Kidney (tissue), 14 donors: ENCODE data around the gene CRYBG1. TPM values are rescaled to one million over a fixed set of nuclear protein-coding genes. Genes with fewer than 3 reads are reported as not detected.

Experiments used
- DNase-seq, 5 donors: peaks; one replicate each; pipeline ENCODE4 v3.0.0-alpha.2; 2013 to 2020
- FAIRE-seq: peaks from 2 replicates; lab custom pipeline; 2012; peaks lifted over from hg19 to GRCh38; lab: Jason Lieb, UNC
- H3K27ac ChIP-seq, 2 donors: one replicate each; pipeline ENCODE4 v1.7.0; 2013; ENCODE audit warnings: low read depth in 2 of 2, low read length in 2 of 2, inconsistent platforms in 1 of 2
- H3K27me3 ChIP-seq: one replicate; pipeline ENCODE4 v1.7.1; 2013; ENCODE audit warnings: low read length, inconsistent platforms; ENCODE audit not compliant: control insufficient read depth, insufficient read depth
- H3K36me3 ChIP-seq, 3 donors: one replicate each; pipeline versions ENCODE4 v1.7.0 to v1.7.1; 2013; ENCODE audit warnings: low read length in 3 of 3, control low read depth in 1 of 3, inconsistent platforms in 1 of 3; ENCODE audit not compliant: insufficient read depth in 3 of 3, control insufficient read depth in 2 of 3
- H3K4me1 ChIP-seq, 3 donors: one replicate each; pipeline versions ENCODE4 v1.7.0 to v1.7.1; 2013; ENCODE audit warnings: low read length in 3 of 3, inconsistent platforms in 1 of 3, low read depth in 1 of 3; ENCODE audit not compliant: control insufficient read depth in 2 of 3, insufficient read depth in 2 of 3
- H3K4me3 ChIP-seq, 3 donors: one replicate each; pipeline versions ENCODE4 v1.7.0 to v1.8.1; 2013; ENCODE audit warnings: low read length in 3 of 3, control low read depth in 1 of 3, inconsistent platforms in 1 of 3
- H3K9ac ChIP-seq, 3 donors: one replicate each; pipeline versions ENCODE4 v1.7.0 to v1.7.1; 2013; ENCODE audit warnings: low read length in 3 of 3, control low read depth in 1 of 3, inconsistent platforms in 1 of 3
- H3K9me3 ChIP-seq, 3 donors: one replicate each; pipeline versions ENCODE4 v1.7.0 to v1.7.1; 2013; ENCODE audit warnings: low read length in 3 of 3, control low read depth in 1 of 3, inconsistent platforms in 1 of 3; ENCODE audit not compliant: control insufficient read depth in 2 of 3, insufficient read depth in 1 of 3
- intact Hi-C: fragments of 100-400 bp; cut with DNase I; formaldehyde crosslinking; loops from one replicate; pipeline ENCODE4 v1.11.1; 2022
- polyA plus RNA-seq: library from polyadenylated mRNA; stranded (reverse); fragments of 350-450 nt; fragmentation: Illumina TruSeq; extraction: RNeasy Lipid Tissue Mini Kit (QIAGEN cat#74804); gene quantifications from one replicate; pipeline ENCODE4 v1.2.3, GENCODE V29; 2014; ENCODE audit warnings: low read depth, low replicate concordance; ENCODE audit not compliant: insufficient read depth
- total RNA-seq: library from RNA; stranded (reverse); fragmentation: NEBNext Ultra II Directional; extraction: Animal tissue kit (Norgen Biotek cat#: 25700); gene quantifications from one replicate; pipeline ENCODE4 v1.2.1, GENCODE V29; 2021
- TF ChIP-seq, protein P1 (sequence below): IDR thresholded peaks from 3 replicates; pipeline ENCODE4 v1.5.1; 2012; ENCODE audit warnings: mild to moderate bottlenecking, moderate library complexity, borderline replicate concordance; ENCODE audit not compliant: insufficient read depth; ENCODE audit errors: extremely low read depth
- donor health status: control.
- donor health status: control.
- donor health status: control.
- donor health status: control.
- donor health status: control.
- donor health status: DM: yes; HTN: yes; CAD: no.
- donor health status: Normal renal cell carcinoma (clear cell type).

The CRYBG1 gene
- total and polyA plus RNA-seq, 2 donors from 2014 or later, result 7.0 to 32.6 TPM

DNA sequence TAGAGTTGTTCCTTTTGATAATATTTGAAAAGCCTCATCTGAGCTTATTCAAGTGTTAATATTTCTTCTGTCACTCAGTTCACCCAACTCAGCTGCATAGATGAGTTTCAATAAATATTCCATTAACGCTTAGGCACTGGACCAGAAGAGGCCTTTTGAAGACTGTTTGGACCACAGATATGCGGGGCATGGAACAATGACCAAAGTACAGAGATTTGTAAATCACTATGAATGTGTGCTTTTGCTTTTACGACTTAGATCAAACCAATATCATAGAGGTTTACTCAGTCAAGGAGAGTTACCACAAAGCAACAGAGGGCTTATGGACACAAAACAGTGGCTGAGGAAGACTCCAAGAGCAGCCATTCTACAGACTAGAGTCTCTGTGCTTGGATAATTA, 168.9 kb downstream of the CRYBG1 start:
- no peak overlapping the region for H3K4me3 ChIP-seq
- no peak overlapping the region for H3K27ac ChIP-seq
- TF ChIP-seq, protein P1, sequence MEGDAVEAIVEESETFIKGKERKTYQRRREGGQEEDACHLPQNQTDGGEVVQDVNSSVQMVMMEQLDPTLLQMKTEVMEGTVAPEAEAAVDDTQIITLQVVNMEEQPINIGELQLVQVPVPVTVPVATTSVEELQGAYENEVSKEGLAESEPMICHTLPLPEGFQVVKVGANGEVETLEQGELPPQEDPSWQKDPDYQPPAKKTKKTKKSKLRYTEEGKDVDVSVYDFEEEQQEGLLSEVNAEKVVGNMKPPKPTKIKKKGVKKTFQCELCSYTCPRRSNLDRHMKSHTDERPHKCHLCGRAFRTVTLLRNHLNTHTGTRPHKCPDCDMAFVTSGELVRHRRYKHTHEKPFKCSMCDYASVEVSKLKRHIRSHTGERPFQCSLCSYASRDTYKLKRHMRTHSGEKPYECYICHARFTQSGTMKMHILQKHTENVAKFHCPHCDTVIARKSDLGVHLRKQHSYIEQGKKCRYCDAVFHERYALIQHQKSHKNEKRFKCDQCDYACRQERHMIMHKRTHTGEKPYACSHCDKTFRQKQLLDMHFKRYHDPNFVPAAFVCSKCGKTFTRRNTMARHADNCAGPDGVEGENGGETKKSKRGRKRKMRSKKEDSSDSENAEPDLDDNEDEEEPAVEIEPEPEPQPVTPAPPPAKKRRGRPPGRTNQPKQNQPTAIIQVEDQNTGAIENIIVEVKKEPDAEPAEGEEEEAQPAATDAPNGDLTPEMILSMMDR, result no peak
- DNase-seq, result no peak
- no peaks in the 10 kb centered on the region for H3K27me3 ChIP-seq
- intact Hi-C loops, result no loop called here
- no peak for FAIRE-seq
- H3K9ac ChIP-seq, result no peak overlapping the region
- no peaks in the 10 kb centered on the region for H3K9me3 ChIP-seq
- H3K36me3 ChIP-seq, result no peaks in the 10 kb centered on the region
- H3K4me1 ChIP-seq, result no peaks in the 10 kb centered on the region

DNA sequence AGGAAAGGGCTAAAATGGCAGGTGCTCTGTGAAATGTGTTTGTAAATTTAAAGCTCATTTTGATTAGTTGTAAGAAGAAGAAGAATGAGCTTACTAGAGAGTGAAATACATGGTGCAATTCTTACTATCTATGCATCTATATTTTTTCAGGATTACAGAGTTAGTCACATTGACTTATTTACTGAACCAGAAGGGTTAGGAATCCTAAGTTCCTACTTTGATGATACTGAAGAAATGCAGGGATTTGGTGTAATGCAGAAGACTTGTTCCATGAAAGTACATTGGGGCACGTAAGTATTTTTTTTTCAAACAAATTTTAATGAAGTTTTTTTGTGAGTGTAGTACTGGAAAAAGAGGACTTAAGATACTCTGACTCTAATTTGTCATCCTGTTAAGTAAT, 169.5 kb downstream of the CRYBG1 start:
- TF ChIP-seq, protein P1, result no peak
- H3K9me3 ChIP-seq, result no peaks in the 10 kb centered on the region
- no peaks in the 10 kb centered on the region for H3K27me3 ChIP-seq
- no peak overlapping the region for H3K4me3 ChIP-seq
- no peak overlapping the region for H3K27ac ChIP-seq
- no peak overlapping the region for H3K9ac ChIP-seq
- H3K4me1 ChIP-seq, result no peaks in the 10 kb centered on the region
- no peaks in the 10 kb centered on the region for H3K36me3 ChIP-seq
- intact Hi-C loops, result no loop called here
- no peak for FAIRE-seq
- DNase-seq, result no peak

DNA sequence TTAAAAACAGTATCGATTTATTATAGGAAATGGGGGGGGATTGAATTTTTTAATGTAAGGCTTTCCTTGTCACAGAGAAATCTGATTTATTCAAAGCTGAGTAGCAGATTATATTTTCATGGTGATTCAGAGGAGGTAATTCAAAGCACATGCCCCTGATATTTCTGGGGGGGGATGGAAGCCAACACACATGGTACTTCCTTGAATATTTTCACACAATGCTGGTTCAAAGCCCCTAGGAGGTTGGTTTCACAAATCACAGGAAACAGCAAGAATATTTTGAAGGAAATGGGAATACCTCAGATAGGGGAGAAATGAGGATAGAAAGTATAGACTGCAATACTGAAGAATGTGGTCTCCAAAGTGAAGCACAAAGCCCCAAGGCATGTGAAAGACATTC, 170.0 kb downstream of the CRYBG1 start:
- Histone ChIP-seq H3K36me3 (no peaks in the 10 kb centered on the region), H3K9ac (no peak overlapping the region), H3K27ac (no peak overlapping the region), H3K4me1 (no peaks in the 10 kb centered on the region), H3K27me3 (no peaks in the 10 kb centered on the region), H3K9me3 (no peaks in the 10 kb centered on the region), H3K4me3 (no peak overlapping the region)
- intact Hi-C loops, result no loop called here
- no peak for FAIRE-seq
- TF ChIP-seq, protein P1, result no peak
- no peak for DNase-seq

DNA sequence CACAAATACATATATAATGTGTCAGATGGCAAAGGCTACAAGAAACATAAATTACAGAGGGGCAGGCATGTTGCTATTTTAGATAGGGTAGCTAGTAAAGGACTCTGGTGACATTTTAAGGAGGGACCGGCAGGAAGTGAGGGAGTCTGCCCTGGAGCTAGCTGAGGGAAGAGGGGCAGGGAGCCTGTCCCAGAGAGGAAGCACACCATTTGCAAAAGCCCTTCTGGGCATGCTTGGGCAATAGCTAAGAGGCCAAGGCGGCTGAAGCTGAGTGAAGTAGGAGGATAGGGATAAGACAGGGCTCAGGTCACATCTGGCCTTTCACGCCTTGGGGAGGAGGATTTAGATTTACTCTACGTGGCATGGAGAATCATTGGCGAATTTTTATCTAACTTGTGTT, 172.5 kb downstream of the CRYBG1 start:
- TF ChIP-seq, protein P1, result no peak

More for the DNA sequence above, 172.5 kb downstream of the CRYBG1 start:
- no peaks in the 10 kb centered on the region for H3K9me3 ChIP-seq
- H3K4me1 ChIP-seq, result no peaks in the 10 kb centered on the region
- no peaks in the 10 kb centered on the region for H3K36me3 ChIP-seq
- intact Hi-C loops, result no loop called here
- no peak overlapping the region for H3K9ac ChIP-seq
- no peak for FAIRE-seq
- no peaks in the 10 kb centered on the region for H3K27me3 ChIP-seq
- no peak overlapping the region for H3K4me3 ChIP-seq
- no peak for DNase-seq
- no peak overlapping the region for H3K27ac ChIP-seq
